Left renal cortex interstitium (tissue), 4 donors: ENCODE results near the gene NOTCH4. TPM values are rescaled to one million over a fixed set of nuclear protein-coding genes. Genes with fewer than 3 reads are reported as not detected.
"Not testable (repeated sequence)": the region's sequence is repeated elsewhere in the genome, so short reads cannot be mapped to it uniquely, and the experiment has no call there.

ENCODE experiments used
- DNase-seq, 4 donors: peaks; one replicate each; pipeline ENCODE4 v3.0.0-alpha.2; 2013; ENCODE audit warnings: low read depth in 4 of 4, low spot score in 2 of 4, missing footprints in 1 of 4
- polyA plus RNA-seq, 4 donors: library from polyadenylated mRNA; unstranded; fragments of 120-200 nt; gene quantifications; one replicate each; pipeline ENCODE4 v1.2.1, GENCODE V29; 2013; ENCODE audit not compliant: insufficient read length in 4 of 4

The NOTCH4 gene
- polyA plus RNA-seq, 4 donors, result 14.9 to 30.8 (median 18.4) TPM

- no peak for DNase-seq
These were observed 28.8 kb downstream of the NOTCH4 start for GRCh38 chr6:32194825-32195651.

GRCh38 chr6:32194388-32194787, 29.5 kb downstream of the NOTCH4 start:
- DNase-seq, result no peak

- not testable (repeated sequence) for DNase-seq
These were observed 30.8 kb downstream of the NOTCH4 start for GRCh38 chr6:32193096-32193495.

- no peak for DNase-seq
These were observed 31.2 kb downstream of the NOTCH4 start, which contains the start of gene GPSM3 for GRCh38 chr6:32192608-32193039. GPSM3 (minus strand) TSS chr6:32192643; CDS start chr6:32192513, 130 bp downstream.

- DNase-seq, result no peak
These were observed 31.9 kb downstream of the NOTCH4 start for GRCh38 chr6:32191696-32192607.

GRCh38 chr6:32190911-32191677, 32.8 kb downstream of the NOTCH4 start:
- no peak for DNase-seq

- DNase-seq, result peak; percentile 77 to 93 (median 88)
These were observed 33.6 kb downstream of the NOTCH4 start, which contains the start of gene PBX2 for GRCh38 chr6:32190054-32190851. PBX2 (minus strand) TSS chr6:32190202; CDS start chr6:32189915, 287 bp downstream.

GRCh38 chr6:32189742-32190053, 34.2 kb downstream of the NOTCH4 start:
- no peak for DNase-seq

GRCh38 chr6:32189069-32189741, 34.7 kb downstream of the NOTCH4 start:
- DNase-seq, result no peak

- no peak for DNase-seq
These were observed 35.3 kb downstream of the NOTCH4 start for GRCh38 chr6:32188381-32189068.

- DNase-seq, result not testable (repeated sequence)
These were observed 36.0 kb downstream of the NOTCH4 start for GRCh38 chr6:32187725-32188380.

- DNase-seq, result no peak
These were observed 36.7 kb downstream of the NOTCH4 start for GRCh38 chr6:32187009-32187709.

- DNase-seq, result not testable (repeated sequence)
These were observed 37.6 kb downstream of the NOTCH4 start for GRCh38 chr6:32186151-32186840.

GRCh38 chr6:32185681-32186131, 38.2 kb downstream of the NOTCH4 start:
- DNase-seq, result not testable (repeated sequence)

GRCh38 chr6:32184084-32184640, 39.7 kb downstream of the NOTCH4 start, which contains the start of gene AGER:
AGER (minus strand) TSS chr6:32184253; CDS start chr6:32184222, 31 bp downstream.
- DNase-seq, result no peak

GRCh38 chr6:32183483-32184083, 40.3 kb downstream of the NOTCH4 start:
- DNase-seq, result no peak
